Frontal cortex (tissue), 4 donors: ENCODE data around the gene FAM53B. TPM values are rescaled to one million over a fixed set of nuclear protein-coding genes. Genes with fewer than 3 reads are reported as not detected.

Source experiments
- DNase-seq, 2 donors: peaks; one replicate each; pipeline ENCODE4 v3.0.0; 2012; ENCODE audit warnings: low spot score in 2 of 2
- FAIRE-seq: peaks from 2 replicates; lab custom pipeline; 2012; peaks lifted over from hg19 to GRCh38; lab: Jason Lieb, UNC
- total RNA-seq: library from RNA; depleted of rRNA; stranded (reverse); fragments of >200 nt; gene quantifications from one replicate; pipeline ENCODE4 v1.2.3, GENCODE V29; 2014
- donor health status: control.
- donor health status: control.
- donor health status: control.

FAM53B gene
- total RNA-seq, 1 donor from 2014 or later, result 23.2 TPM

DNA sequence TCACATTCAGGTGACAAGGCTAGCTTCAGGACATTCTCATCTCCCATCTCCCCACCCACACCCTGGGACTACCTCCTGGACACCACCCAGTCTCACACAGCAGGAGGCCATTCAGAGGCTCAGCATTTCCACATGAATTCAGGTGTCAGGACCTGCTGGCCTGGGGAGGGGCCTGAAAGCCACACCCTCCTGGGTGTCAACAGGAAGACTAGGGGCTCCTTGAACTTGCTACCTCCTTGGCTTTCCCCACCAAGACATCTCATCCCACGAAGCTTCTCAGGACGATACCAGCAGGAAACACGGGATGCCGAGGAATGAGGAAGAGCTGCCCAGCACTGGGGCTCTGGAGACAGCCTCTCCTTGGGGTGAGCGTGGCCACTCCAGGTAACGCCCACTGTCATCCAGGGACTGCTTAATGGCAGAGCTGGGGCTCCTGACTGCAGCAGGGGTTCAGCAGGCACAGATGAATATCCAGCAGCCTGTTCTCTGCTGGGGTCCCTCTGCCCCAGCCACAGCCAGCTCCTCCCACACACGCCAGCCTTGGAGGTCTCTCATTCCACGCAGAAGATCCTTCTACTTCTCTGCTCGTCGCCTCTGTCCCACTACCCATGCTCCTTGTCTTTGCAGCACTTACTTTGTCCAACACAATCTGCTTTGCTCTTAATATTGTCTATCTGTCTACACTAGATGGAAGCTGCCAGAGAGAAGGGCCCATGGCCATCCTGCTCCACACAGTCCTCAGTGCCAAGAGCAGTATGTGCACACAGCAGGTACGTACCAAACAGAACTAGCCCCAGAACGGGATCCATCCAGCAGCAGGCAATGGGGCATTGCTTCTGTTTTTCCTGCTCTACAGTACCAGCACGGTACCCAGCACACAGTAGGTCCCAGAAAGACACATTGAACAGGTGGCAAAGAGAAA lies 88.7 kb downstream of the FAM53B start:
- FAIRE-seq (no peak), DNase-seq (no peak)

DNA sequence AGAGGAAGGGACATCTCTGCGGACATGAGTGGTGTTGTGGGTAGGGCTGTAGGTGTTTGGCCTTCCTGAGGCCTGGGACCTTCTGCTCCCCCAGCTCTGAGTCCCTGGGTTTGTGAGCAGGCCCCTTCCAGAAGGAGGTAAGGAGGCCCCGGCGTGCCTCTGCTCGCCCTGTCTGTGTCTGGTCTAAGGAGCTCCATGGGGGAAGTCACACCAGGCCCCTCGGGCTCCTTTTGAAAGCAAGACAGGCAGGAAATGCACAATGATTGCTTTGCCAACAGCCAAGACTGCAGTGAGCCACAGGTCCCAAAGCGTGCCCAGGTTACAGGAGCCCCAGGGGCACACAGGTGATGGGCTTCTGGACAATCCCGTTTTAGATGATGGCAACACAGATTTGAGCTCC lies 89.5 kb downstream of the FAM53B start:
- no peak for FAIRE-seq
- no peak for DNase-seq

DNA sequence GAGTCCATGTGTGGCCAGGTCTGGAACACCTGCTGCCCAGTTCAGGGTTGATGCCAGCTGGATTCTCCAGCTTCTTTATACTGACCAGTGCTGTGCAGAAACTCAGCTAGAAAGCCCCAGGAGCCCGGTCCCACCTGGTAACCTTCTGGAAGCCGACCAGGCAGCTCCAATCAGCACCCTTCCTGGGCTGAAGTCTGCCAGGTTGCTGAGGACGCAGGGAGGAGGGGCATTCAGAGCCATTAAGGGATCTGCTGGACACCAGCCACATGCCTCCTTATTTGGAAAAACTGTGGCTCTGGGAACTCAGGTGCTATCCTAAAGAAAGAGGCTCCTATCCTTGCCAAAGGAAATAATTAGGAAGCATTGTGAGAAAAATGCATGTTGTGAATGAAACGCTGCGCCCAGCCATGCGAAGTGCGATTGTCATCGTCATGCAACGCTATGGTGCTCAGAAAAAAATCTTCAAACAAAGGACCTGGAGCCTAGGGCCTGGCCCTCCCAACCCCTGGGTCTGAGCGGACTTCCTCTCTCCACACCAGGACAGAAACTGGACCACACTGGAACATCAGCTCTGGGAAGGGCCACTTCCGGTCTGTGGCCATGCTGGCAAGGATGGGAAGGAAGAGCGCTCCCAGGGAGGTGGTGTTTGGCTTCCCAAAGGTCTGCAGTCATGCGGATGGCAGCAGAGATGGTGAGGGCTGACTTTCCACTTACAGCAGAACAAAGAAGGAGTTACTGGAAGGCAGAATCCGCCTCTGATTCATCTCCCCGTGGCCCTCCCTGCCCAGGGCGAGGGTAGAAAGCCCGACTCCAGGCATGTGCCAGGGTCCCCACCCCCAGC lies 90.1 kb downstream of the FAM53B start:
- DNase-seq (no peak), FAIRE-seq (no peak)

DNA sequence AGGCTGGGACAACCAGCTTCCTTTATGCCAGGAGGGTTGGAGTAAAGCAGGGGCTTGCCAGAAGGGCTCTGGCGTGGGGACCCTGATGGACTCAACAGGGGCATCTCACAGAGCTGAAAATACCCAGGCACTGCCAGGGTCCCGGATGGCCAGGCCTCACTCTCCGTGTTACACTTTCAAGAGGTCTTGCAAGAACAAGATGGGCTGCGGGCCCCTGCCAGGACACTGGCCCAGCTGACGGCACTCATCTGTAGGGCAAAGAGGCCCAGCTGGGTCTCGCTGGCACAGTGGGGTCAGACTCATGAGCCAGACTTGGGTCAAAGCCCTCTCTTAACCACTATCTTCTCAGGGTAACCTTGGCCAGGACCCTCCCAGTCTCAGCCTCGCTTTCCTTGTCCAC lies 90.9 kb downstream of the FAM53B start:
- DNase-seq (no peak), FAIRE-seq (no peak)

DNA sequence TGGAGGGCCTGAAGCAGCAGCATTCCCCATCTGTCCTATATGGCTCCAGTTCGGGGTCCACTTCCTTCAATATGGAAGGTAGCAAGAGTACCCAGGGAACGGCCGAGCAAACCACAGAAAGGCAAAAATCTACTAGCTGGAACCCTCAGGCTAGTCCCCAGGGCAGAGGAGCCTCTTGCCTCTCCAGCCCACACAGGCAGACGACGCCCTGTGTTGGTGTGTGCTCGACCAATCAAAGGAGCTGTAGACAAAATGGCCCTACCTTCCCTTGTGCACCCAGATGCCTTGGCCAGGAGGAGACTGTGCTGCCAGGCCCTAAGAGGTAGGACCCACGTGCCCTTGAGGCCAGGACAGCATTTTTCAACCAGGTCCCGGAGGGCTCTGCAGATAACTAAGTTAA lies 91.5 kb downstream of the FAM53B start:
- FAIRE-seq (no peak), DNase-seq (no peak)

DNA sequence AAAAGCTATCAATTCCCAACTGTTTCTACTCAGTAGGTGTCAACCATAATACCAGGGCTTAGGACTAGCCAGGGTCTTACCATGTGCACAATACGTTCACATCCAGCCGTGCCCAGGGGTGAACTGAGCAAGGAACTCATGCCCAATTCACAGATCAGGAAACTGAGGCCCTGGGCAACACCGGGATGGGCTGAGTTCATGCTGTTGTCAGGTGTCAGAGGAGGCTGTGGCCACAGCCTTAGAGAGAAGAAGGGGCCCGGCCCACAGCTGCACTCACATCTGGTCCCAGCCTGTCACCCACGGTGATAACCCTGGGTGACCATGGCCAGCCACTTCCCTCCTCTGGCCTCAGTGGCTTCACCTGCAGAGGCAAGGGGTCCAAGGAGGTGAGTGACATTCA lies 92.0 kb downstream of the FAM53B start:
- DNase-seq (no peak), FAIRE-seq (no peak)

DNA sequence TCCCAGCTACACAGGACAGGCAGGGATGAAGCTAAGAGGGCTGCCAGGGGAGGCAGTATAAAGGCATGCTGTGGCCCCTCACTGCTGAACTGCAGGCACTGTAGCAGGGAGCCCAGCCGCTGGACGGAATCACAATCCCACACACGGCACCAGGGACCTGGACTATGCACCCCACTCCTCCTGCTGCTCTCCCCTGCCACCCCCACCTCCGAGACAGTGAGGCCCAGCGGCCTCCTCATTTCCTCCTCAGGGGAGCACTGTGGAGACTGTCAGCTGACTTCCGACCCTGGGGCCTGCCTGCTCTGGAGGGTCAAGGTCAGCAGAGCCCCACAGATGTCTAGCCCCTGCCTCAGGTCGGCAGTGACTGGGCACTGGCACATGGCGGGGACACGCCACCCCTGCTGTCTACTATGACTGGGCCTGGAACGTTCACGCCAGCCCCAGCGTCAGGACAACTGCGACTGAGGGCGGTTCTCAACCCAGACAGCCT lies 92.7 kb downstream of the FAM53B start:
- DNase-seq (no peak), FAIRE-seq (no peak)

DNA sequence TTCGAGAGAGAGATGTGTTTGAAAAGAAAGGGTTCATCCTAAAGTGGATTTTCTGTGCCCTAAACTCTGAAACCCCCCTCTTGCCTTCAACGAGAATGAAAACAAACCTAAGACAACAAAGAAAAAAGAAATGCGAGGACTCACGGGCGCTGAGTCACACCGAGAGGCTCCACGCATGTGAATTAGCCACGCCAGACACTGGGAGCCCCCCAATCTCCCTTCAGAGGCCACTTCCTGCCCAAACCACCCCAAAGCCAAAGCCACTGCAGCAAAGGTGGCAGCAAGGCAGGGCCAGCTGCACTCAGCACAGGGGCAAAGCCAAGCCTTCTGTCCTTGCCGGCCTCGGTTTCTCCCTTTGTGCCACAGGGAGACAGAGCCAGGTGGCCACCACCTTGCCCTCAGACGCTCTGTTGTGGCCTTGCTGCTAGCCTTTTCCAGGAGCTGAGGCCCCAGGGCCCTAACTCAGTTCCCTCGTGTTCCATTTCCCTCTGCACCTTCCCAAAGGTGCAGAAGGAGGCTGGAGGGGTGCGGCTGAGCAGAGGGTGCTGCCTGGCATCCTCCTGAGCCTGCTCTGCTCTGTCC lies 93.3 kb downstream of the FAM53B start:
- DNase-seq, result no peak
- FAIRE-seq, result no peak

DNA sequence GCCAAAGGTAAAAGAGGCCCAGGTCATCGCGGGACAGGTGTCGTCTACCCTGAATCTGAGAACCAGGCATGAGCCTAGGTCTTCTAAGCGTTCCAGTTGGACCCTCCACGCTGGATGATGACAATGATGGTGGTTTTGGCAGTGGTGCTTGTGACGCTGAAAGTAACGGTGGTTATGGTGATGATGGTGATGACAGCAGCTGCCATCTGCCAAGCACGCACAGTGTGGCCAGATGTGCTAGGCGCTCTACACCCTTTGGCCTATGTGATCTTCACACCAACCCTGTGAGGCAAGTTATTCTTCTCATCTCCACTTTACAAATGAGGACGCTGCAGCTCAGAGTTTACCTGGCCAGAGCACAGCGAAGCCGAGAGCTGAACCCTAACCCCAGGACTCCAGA lies 93.9 kb downstream of the FAM53B start:
- DNase-seq, result no peak
- FAIRE-seq, result no peak

DNA sequence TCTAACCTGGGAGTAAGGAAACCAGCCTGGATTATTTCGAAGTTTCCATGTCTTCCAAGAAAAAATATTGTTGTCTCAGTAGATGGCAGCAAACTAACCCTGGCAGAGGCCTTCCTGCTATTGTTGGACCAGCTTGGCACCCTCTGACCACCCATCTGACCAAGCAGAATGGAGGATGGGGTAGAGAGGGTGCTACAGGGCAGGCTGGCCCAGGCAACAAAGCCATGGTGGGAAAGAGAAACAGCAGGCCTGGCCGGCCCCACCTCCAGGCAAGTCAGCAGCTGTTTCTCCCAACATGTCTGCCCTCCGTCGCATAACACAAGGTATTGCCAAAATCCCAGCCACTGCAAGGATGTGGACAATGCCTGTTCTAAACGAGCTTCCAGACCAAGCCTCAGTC lies 95.0 kb downstream of the FAM53B start:
- no peak for DNase-seq
- FAIRE-seq, result no peak

DNA sequence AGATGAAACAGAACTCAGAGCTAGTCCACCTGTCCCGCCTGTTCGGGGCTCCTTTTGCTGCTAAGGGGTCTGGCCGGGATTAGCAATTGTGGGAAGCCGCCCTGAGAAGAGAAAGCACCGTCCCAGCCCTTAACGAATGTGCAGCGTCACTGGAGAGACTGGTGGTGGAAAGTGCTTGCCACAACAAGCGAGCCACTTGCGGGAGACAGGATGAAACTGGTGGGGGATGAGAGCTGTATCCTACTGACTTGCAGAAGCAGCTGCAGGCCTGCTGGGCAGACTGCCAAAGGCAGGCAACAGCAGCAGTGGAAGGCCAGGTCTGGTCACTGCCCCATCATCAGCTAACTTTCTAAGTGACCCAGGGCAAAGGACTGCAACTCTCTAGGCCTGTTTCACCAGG lies 95.4 kb downstream of the FAM53B start:
- DNase-seq (peak; percentile 63 to 81), FAIRE-seq (no peak)

DNA sequence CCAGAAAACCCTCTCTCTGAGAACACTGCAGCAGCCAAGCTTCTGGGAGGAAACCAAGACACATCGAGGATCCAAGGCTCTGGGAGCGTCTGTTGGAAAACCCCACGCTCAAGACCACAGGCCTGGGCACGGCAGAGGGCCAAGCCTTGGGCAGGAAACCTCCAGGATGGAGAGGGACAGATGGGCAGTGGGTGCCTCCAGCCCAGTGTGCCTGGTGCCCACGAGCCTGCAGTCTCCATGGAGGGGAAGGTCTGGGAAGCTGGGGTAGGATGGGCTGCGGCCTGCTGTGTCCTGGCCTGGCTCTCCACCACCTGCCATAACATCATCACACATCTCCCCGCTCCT lies 96.1 kb downstream of the FAM53B start:
- FAIRE-seq, result no peak
- no peak for DNase-seq

DNA sequence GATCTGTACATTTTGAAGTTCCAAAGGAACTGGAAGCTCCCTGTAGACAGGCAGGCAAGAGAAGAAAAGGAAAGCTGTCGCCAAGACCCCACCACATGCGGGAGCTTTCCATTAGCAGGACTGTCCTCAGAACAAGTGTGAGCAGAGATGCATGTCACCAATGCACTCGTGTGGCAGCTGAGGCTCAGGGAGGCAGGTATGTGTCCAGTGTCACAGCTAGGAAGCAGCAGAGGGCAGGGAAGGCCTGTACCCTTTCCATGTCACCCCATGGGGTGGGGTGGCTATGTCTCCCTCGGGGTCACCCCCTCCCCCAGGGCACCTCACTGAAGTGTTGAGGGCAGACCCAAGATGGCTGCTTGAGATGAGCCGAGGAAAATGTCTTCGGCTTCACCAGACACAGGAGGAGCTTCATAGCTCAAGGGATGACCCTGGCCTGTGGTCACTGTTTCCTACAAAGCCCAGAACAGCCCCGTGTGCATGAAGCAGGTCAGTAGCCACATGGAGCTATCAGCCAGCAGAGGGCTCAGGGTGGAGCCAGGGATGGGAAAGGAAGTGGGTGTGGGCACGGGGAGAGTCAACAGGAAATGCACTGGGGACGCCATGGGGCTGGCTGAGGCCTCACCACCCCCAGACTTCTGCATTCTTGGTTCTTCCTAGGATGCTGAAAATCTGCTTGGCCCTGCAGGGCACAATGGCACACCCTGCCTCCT lies 96.6 kb downstream of the FAM53B start:
- FAIRE-seq (no peak), DNase-seq (no peak)

DNA sequence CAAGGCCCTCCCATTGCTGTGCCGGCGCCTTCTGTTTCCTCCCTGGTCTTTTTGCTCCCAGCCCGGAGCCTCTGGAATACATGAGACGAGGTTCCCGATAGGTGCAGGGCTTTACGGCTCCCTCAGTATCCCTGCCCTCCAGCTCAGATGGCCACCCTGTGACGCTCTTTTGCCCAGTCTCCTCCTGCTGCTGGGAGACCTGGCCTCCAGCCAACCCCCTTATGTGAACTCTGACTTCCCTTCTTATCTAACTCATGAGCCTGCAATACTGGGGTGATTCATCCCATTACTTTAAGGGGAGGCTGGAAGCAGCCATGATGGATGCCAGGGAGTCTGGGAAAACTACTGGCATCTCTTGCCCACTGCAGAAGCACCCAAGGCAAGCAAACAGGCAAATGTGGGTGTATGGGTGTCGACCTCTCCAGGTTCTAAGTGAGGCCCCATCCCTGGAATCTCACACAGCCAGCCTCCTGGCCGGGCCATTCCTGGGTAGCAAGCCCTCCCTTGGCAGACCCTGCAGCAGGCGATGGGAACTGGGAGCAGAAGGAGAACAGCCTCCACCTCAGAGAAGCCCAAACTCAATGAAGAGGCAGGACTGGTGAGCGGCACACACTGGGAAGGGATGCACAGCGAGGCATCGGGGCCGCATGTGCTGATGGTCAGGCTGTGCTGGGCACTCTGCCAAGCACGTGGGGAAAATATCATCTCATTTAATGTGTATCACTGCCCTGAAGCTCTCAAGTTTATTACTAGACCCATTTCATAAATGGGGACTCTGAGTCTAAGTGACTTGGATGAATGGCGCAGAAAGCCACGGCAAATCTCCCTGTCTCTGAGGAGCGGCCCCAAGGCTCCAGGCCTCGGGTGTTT lies 97.5 kb downstream of the FAM53B start:
- DNase-seq (no peak), FAIRE-seq (no peak)

DNA sequence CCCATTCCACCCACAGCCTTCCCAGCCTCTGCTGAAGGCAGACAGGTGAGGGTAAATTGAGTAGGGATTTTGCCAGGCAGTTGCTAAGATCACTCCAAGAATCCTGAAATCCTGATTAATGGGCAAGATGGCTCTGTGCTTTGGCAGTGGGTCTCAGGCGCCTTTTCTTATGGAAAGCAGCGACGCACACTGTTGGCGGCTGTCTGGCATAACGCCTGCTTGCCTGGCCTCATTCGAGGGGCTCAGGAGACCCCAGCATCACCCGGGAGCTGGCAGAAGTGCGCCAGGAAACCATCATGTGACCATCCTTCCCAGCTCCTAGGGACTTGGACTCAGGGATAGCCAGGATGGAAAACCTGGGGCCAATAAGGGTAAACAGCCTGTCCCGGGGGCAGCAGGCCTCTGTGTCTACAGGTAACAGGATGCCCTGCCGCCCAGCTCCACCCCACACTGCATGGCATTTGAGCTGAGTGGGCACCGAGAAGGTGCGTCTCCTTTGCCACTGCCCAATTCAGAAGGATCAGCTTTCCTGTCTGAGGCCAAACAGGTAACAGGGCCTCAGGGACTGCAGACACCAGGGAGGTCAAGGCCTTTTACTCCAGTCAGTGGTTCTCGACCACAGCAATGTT lies 98.6 kb downstream of the FAM53B start:
- DNase-seq, result no peak
- FAIRE-seq, result no peak

DNA sequence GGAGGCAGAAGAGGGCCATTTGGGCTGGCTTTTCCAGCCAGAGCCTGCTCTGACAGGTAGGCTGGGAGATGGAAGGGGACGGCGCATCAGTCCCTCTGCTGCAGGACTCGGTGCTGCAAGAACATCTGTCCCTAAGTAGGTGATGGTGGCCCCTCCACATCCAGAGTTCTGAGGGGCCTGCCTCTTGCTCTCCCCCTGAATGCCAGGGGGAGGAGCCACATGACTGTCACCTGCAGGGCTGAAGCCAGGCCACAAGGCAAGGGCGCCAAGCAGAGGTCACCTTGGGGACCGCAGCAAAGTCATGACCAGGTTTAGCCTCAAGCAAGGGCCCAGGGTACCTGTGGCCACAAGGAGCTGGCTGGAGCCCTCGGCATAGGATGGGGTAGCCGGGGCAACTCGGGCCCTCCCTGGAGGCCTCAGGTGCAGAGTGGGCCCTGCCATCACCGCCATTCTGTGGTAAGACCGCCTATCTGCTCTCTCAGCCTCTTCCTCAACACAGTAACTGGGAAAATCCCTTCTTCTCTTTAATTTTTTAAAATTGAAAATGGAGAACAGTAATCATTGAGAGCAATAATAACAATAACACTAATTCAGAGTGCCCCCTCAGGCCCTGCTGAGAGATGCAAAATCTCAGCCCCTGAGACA lies 99.3 kb downstream of the FAM53B start:
- FAIRE-seq (no peak), DNase-seq (no peak)

DNA sequence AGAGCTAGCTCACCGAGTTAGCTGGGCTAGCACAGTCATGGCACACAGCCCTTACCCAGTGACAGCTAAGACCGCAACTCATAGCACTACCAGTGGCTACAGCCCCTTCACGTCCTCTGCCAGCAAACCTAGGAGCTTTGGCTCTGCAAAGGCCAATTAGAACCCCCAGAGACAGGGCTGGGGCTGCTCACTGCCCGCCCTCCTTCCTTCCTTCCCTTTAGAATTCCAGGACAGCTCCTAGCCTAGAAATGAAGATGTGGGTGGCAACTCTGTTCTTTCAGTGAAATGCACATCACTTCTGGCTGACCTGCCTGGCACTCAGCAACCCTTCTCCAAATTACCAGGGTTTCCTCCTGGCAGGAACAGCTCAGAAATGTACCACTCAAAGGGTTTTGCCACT lies 99.9 kb downstream of the FAM53B start:
- DNase-seq (no peak), FAIRE-seq (no peak)

DNA sequence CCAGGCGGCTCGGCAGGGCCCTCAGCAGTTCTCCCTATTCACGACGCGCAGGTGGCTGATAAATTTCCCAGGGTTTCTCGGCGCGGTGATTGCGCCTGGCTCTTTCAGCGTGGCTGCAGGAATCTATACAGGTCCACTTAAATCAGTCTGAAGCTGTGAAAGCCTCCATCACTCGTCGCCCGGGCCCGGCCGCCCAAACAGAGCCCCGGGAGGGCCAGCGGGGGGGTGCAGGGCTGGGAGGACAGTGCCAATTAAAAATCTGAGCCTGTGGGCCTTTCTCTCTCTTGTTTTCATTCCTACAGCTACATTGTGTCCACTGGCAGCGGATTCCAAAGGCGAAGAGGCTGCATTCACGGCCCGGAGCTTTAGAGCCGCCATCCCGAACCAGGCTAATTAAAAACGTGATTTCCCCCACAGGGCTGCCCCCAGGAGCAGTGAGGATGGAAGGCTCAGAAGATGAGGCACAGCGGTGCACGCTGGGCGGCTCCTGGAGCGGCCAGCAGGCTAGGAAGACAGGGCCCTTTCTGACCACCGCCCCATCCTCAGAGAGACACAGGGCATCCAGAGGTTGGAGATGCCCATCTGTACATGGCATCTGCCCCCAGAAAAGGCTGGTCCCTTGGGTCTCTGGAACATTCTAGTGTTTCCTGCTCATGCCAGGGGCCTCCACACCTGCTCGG lies 100.7 kb downstream of the FAM53B start:
- DNase-seq, result no peak
- FAIRE-seq, result no peak
